Endothelial cell (in vitro differentiated cells): ENCODE measurements around the gene DFFA. TPM values are rescaled to one million over a fixed set of nuclear protein-coding genes. Genes with fewer than 3 reads are reported as not detected.
"Not testable (repeated sequence)": the region's sequence is repeated elsewhere in the genome, so short reads cannot be mapped to it uniquely, and the experiment has no call there.

Experiments used
- DNase-seq: peaks from one replicate; pipeline ENCODE4 v3.0.0; 2021; ENCODE audit warnings: low spot score
- H3K27ac Mint-ChIP-seq: one replicate; pipeline ENCODE4 v1.8.0; 2021; ENCODE audit warnings: mixed read lengths, inconsistent platforms; ENCODE audit not compliant: unreplicated experiment
- H3K27me3 Mint-ChIP-seq: one replicate; pipeline ENCODE4 v1.8.0; 2021; ENCODE audit warnings: mild to moderate bottlenecking, moderate library complexity, mixed read lengths, inconsistent platforms; ENCODE audit not compliant: unreplicated experiment
- H3K36me3 Mint-ChIP-seq: one replicate; pipeline ENCODE4 v1.8.0; 2021; ENCODE audit warnings: mild to moderate bottlenecking, low read depth, mixed read lengths, inconsistent platforms; ENCODE audit not compliant: unreplicated experiment
- H3K4me1 Mint-ChIP-seq: one replicate; pipeline ENCODE4 v1.8.0; 2021; ENCODE audit warnings: mild to moderate bottlenecking, mixed read lengths, inconsistent platforms; ENCODE audit not compliant: unreplicated experiment
- H3K4me3 Mint-ChIP-seq: one replicate; pipeline ENCODE4 v1.8.0; 2021; ENCODE audit warnings: mild to moderate bottlenecking, mixed read lengths, inconsistent platforms; ENCODE audit not compliant: unreplicated experiment
- H3K9me3 Mint-ChIP-seq: one replicate; pipeline ENCODE4 v1.8.0; 2021; ENCODE audit warnings: mixed read lengths, inconsistent platforms; ENCODE audit not compliant: unreplicated experiment
- total RNA-seq: library from RNA; stranded (reverse); fragmentation: NEBNext Ultra II Directional; extraction: Animal tissue kit (Norgen Biotek cat#: 25700); gene quantifications from one replicate; pipeline ENCODE4 v1.2.1, GENCODE V29; 2021; ENCODE audit not compliant: unreplicated experiment
- TF ChIP-seq, protein P1 (sequence below): fragments of 200-600 bp; sonication (generic); IDR thresholded peaks from one replicate; pipeline ENCODE4 v1.5.0; 2021; ENCODE audit warnings: antibody characterized with exemption; ENCODE audit not compliant: unreplicated experiment

Gene DFFA
- total RNA-seq, 1 donor from 2014 or later: 77.1 TPM

DNA sequence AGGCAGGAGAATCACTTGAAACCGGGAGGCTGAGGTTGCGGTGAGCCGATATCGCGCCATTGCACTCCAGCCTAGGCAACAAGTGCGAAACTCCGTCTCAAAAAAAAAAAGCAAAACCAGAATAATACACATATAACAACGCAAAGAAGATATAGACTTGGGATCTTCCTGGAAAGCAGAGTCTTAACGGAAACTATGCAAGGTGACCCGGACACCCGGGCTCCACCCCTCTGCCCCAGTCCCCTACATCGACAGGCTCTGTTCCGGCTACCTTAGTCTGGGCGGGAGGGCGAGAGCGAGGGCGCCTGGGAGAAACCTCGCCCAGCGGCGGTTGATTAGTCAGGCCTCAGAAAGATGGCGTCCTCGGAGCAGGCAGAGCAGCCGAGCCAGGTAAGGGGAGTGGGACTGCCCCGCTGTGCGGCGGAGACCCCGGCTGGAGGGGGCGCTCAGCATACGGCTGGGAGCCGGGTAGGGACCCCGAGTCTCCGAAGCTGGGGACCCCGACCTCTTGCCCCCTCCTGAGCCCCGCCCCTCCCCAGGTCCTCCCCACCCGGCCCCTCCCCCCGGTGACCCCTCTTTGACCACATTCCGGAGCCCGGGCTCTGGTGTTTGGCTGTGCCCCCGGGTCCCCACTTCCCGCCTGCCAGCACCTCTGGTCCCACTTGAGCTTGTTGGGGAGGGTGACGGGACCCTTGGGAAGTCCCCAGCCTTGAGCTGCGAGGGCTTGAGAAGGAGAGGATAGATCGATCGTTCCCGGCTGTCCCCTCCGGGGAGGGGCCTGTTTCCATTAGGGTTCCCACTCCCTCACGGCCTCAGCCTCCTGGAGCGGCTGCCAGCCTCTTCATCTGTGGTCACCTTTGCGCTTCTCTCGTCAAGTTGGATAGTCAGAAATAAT, 2.5 kb upstream of the DFFA start, which contains the start of gene PEX14:
Gene PEX14, plus strand, starts transcription at position 338 of the 895 bp plus-strand sequence. Its CDS starts 17 bp downstream, at position 355.
- peak; percentile 85 for DNase-seq
- Mint-ChIP-seq H3K27me3 (peaks cover 3% of the 10 kb centered on the region), H3K36me3 (no peaks in the 10 kb centered on the region), H3K4me1 (peaks cover 28% of the 10 kb centered on the region), H3K9me3 (no peaks in the 10 kb centered on the region), H3K4me3 (peak within 1 kb of the TSS; percentile 98), H3K27ac (peak within 1 kb of the TSS; percentile 74)
- TF ChIP-seq, protein P1, sequence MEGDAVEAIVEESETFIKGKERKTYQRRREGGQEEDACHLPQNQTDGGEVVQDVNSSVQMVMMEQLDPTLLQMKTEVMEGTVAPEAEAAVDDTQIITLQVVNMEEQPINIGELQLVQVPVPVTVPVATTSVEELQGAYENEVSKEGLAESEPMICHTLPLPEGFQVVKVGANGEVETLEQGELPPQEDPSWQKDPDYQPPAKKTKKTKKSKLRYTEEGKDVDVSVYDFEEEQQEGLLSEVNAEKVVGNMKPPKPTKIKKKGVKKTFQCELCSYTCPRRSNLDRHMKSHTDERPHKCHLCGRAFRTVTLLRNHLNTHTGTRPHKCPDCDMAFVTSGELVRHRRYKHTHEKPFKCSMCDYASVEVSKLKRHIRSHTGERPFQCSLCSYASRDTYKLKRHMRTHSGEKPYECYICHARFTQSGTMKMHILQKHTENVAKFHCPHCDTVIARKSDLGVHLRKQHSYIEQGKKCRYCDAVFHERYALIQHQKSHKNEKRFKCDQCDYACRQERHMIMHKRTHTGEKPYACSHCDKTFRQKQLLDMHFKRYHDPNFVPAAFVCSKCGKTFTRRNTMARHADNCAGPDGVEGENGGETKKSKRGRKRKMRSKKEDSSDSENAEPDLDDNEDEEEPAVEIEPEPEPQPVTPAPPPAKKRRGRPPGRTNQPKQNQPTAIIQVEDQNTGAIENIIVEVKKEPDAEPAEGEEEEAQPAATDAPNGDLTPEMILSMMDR: no peak

DNA sequence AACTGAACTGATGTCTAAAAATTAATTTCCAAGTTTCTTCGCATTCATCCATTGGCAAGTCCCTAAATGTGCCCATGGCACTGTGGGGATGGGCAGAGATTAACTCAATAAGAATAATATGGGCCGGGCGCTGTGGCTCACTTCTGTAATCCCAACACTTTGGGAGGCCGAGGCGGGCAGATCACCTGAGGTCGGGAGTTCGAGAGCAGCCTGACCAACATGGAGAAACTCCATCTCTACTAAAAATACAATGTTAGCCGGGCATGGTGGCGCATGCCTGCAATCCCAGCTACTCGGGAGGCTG, 1.9 kb upstream of the DFFA start:
- not testable (repeated sequence) for DNase-seq, H3K27ac Mint-ChIP-seq, H3K27me3 Mint-ChIP-seq, H3K9me3 Mint-ChIP-seq, H3K36me3 Mint-ChIP-seq
- peaks cover 28% of the 10 kb centered on the region for H3K4me1 Mint-ChIP-seq
- peak overlapping the region; percentile 90 for H3K4me3 Mint-ChIP-seq

DNA sequence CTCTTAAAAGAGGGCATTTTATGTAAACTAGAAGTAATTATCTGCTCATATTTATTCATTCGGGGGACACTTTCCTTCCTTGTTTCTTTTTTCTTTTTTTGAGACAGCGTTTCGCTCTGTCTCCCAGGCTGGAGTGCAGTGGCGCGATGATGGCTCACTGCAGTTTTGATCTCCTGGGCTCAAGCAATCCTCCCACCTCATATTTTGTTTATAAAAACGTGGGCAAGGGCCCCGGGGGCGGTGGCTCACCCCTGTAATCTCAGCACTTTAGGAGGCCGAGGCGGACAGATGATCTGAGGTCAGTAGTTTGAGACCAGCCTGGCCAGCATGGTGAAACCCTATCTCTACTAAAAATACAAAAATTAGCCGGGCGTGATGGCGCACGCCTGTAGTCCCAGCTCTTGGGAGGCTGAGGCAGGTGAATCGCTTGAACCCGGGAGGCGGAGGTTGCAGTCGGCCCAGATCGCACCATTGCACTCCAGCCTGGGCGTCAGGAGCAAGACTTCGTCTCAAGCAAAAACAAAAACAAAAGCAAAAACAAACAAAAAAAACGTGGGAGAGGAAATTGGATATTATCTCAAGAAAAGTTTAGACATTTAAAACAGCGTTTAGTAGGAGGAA, 926 bp upstream of the DFFA start:
- TF ChIP-seq, protein P1: no peak
- peaks cover 10% of the 10 kb centered on the region for H3K36me3 Mint-ChIP-seq
- peaks cover 3% of the 10 kb centered on the region for H3K27me3 Mint-ChIP-seq
- H3K4me1 Mint-ChIP-seq: peaks cover 28% of the 10 kb centered on the region
- H3K27ac Mint-ChIP-seq: no peak overlapping the region
- peak overlapping the region; percentile 98 for H3K4me3 Mint-ChIP-seq
- no peak for DNase-seq
- no peaks in the 10 kb centered on the region for H3K9me3 Mint-ChIP-seq

DNA sequence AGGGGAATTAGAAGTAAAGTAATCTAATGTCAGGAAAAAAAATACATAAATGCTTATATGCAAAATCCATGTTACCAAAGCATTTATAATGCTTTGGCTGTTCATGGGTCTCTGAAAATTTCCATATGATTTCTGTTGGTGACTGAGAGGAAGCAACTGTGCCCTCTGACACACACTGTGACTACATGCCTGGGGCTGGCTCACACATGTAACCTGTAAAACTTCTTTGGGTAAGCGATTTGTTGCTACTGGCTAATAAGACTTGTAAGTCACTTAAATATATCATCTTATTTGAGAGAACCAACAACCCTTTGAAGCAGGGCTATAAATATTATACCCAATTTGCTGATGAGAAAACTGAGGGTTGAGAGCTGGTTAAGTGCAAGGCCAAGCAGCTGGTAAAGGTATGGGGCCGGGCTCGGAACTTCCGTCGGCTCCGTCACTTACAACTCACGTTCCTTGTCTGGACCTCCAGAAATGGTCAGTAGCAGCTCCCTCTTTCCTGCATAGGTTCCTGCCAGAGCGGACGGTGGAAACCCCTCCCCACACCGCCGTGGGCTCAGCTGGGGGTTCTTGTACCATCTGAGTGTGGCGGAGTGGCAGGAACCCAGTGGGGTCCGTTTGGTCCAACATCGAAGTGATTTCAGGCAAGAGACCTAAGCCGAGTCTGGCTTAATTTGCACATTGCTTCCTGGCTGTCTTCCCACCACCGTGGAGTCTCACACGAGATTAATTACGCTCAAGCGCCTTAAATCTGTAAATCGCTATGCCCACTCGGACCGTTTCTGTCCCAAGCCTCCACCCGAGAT, 714 bp downstream of the DFFA start:
- peak overlapping the region; percentile 98 for H3K4me3 Mint-ChIP-seq
- peak overlapping the region; percentile 90 for H3K27ac Mint-ChIP-seq
- H3K36me3 Mint-ChIP-seq: peaks cover 21% of the 10 kb centered on the region
- peaks cover 3% of the 10 kb centered on the region for H3K27me3 Mint-ChIP-seq
- DNase-seq: peak; percentile 51
- TF ChIP-seq, protein P1: no peak
- H3K9me3 Mint-ChIP-seq: no peaks in the 10 kb centered on the region
- peaks cover 28% of the 10 kb centered on the region for H3K4me1 Mint-ChIP-seq

DNA sequence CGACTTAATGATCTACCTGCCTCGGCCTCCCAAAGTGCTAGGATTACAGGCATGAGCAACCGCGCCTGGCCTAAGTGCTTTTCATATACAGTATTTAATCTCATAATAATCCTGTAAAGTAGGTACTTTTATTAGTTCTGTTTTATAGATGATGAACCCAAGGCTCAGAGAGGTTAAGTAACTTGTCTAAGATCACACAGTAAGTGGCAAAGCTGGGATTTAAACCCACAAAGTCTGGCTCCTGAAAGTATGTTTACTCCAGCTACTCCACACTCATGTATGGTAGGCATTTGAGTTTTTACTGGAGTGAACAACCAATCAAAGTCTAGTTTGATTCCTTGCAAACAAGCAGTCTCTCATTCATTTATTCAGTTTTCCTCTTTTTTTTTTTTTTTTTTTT, 2.3 kb downstream of the DFFA start:
- no peaks in the 10 kb centered on the region for H3K9me3 Mint-ChIP-seq
- H3K4me1 Mint-ChIP-seq: peaks cover 16% of the 10 kb centered on the region
- H3K27me3 Mint-ChIP-seq: no peaks in the 10 kb centered on the region
- peaks cover 21% of the 10 kb centered on the region for H3K36me3 Mint-ChIP-seq
- H3K4me3 Mint-ChIP-seq: no peak overlapping the region
- DNase-seq: no peak
- H3K27ac Mint-ChIP-seq: no peak overlapping the region
- TF ChIP-seq, protein P1: no peak
